Activated CD4-positive, alpha-beta memory T cell treated with anti-CD3 and anti-CD28 coated beads, Interleukin-2, amount 10 ng/mL, durations not matched to agents 7 days and 5 days (primary cell): Measurements from ENCODE around the gene ELAVL2. TPM values are rescaled to one million over a fixed set of nuclear protein-coding genes. Genes with fewer than 3 reads are reported as not detected.
"Not testable (repeated sequence)": the region's sequence is repeated elsewhere in the genome, so short reads cannot be mapped to it uniquely, and the experiment has no call there.

Experiments
- CTCF ChIA-PET: fragments of 350-600 bp; sonication (Branson Sonifier 250); formaldehyde crosslinking; loops from one replicate; lab custom pipeline; 2021; ENCODE audit warnings: antibody characterized with exemption, inconsistent platforms; lab: Charles Lee
- POLR2A ChIA-PET: fragments of 350-600 bp; sonication (Branson Sonifier 250); formaldehyde crosslinking; loops from one replicate; lab custom pipeline; 2021; ENCODE audit warnings: antibody characterized with exemption; lab: Charles Lee
- DNase-seq: peaks from one replicate; pipeline ENCODE4 v3.0.0-alpha.2; 2020
- H3K27ac Mint-ChIP-seq: one replicate; pipeline ENCODE4 v1.8.0; 2021; ENCODE audit warnings: mild to moderate bottlenecking, mixed read lengths
- H3K27me3 Mint-ChIP-seq: one replicate; pipeline ENCODE4 v1.8.0; 2021; ENCODE audit warnings: mixed read lengths
- H3K36me3 Mint-ChIP-seq: one replicate; pipeline ENCODE4 v1.8.0; 2021; ENCODE audit warnings: low read depth, mixed read lengths
- H3K4me1 Mint-ChIP-seq: one replicate; pipeline ENCODE4 v1.8.0; 2021; ENCODE audit warnings: mixed read lengths
- H3K4me3 Mint-ChIP-seq: one replicate; pipeline ENCODE4 v1.8.0; 2021; ENCODE audit warnings: mild to moderate bottlenecking, mixed read lengths
- H3K9me3 Mint-ChIP-seq: one replicate; pipeline ENCODE4 v1.8.0; 2021; ENCODE audit warnings: mixed read lengths
- total RNA-seq, 2 experiments: library from RNA; stranded (reverse); gene quantifications; one replicate each; pipeline ENCODE4 v1.2.3, GENCODE V29; 2021

Gene ELAVL2
- total RNA-seq, 2 experiments from 2014 or later, result not detected

GRCh38 chr9:23743036-23743435 is 83.0 kb downstream of the ELAVL2 start:
- POLR2A ChIA-PET, result no interaction called here
- Mint-ChIP-seq H3K4me1 (no peaks in the 10 kb centered on the region), H3K36me3 (no peaks in the 10 kb centered on the region), H3K4me3 (no peak overlapping the region), H3K27ac (no peak overlapping the region), H3K9me3 (peaks cover 6% of the 10 kb centered on the region), H3K27me3 (no peaks in the 10 kb centered on the region)
- CTCF ChIA-PET, result no interaction called here
- no peak for DNase-seq

GRCh38 chr9:23741351-23741750 is 84.7 kb downstream of the ELAVL2 start:
- Mint-ChIP-seq H3K9me3 (peaks cover 12% of the 10 kb centered on the region), H3K36me3 (no peaks in the 10 kb centered on the region)

GRCh38 chr9:23740531-23740930 is 85.5 kb downstream of the ELAVL2 start:
- Mint-ChIP-seq H3K4me3 (no peak overlapping the region), H3K27me3 (no peaks in the 10 kb centered on the region), H3K4me1 (no peaks in the 10 kb centered on the region), H3K9me3 (peaks cover 8% of the 10 kb centered on the region), H3K36me3 (no peaks in the 10 kb centered on the region), H3K27ac (no peak overlapping the region)
- ChIA-PET POLR2A (no interaction called here), CTCF (no interaction called here)
- no peak for DNase-seq

More at GRCh38 chr9:23741351-23741750, 84.7 kb downstream of the ELAVL2 start:
- Mint-ChIP-seq H3K27ac (no peak overlapping the region), H3K4me1 (no peaks in the 10 kb centered on the region), H3K4me3 (no peak overlapping the region), H3K27me3 (no peaks in the 10 kb centered on the region)
- ChIA-PET CTCF (no interaction called here), POLR2A (no interaction called here)
- DNase-seq, result no peak

GRCh38 chr9:23739753-23740152 is 86.3 kb downstream of the ELAVL2 start:
- Mint-ChIP-seq H3K9me3 (peaks cover 8% of the 10 kb centered on the region), H3K27me3 (no peaks in the 10 kb centered on the region), H3K4me1 (no peaks in the 10 kb centered on the region), H3K4me3 (no peak overlapping the region), H3K27ac (no peak overlapping the region), H3K36me3 (no peaks in the 10 kb centered on the region)
- ChIA-PET POLR2A (no interaction called here), CTCF (no interaction called here)
- no peak for DNase-seq

- ChIA-PET CTCF (no interaction called here), POLR2A (no interaction called here)
- no peak overlapping the region for H3K27ac Mint-ChIP-seq
- no peak for DNase-seq
- peaks cover 10% of the 10 kb centered on the region for H3K9me3 Mint-ChIP-seq
- no peaks in the 10 kb centered on the region for H3K27me3 Mint-ChIP-seq
- H3K4me1 Mint-ChIP-seq, result no peaks in the 10 kb centered on the region
- no peak overlapping the region for H3K4me3 Mint-ChIP-seq
- no peaks in the 10 kb centered on the region for H3K36me3 Mint-ChIP-seq
Observed at GRCh38 chr9:23736293-23736692, 89.7 kb downstream of the ELAVL2 start.

GRCh38 chr9:23733495-23734078 is 92.5 kb downstream of the ELAVL2 start:
- peaks cover 8% of the 10 kb centered on the region for H3K9me3 Mint-ChIP-seq
- H3K4me3 Mint-ChIP-seq, result no peak overlapping the region
- H3K4me1 Mint-ChIP-seq, result no peaks in the 10 kb centered on the region
- H3K27ac Mint-ChIP-seq, result no peak overlapping the region
- ChIA-PET CTCF (no interaction called here), POLR2A (no interaction called here)
- H3K27me3 Mint-ChIP-seq, result no peaks in the 10 kb centered on the region
- no peak for DNase-seq
- no peaks in the 10 kb centered on the region for H3K36me3 Mint-ChIP-seq

GRCh38 chr9:23731353-23731752 is 94.7 kb downstream of the ELAVL2 start:
- Mint-ChIP-seq H3K36me3 (no peaks in the 10 kb centered on the region), H3K4me1 (no peaks in the 10 kb centered on the region), H3K4me3 (no peak overlapping the region), H3K27ac (no peak overlapping the region), H3K27me3 (no peaks in the 10 kb centered on the region), H3K9me3 (peaks cover 5% of the 10 kb centered on the region)
- no peak for DNase-seq
- ChIA-PET CTCF (no interaction called here), POLR2A (no interaction called here)

GRCh38 chr9:23730364-23730763 is 95.7 kb downstream of the ELAVL2 start:
- no peaks in the 10 kb centered on the region for H3K27me3 Mint-ChIP-seq
- ChIA-PET POLR2A (no interaction called here), CTCF (no interaction called here)
- peaks cover 5% of the 10 kb centered on the region for H3K9me3 Mint-ChIP-seq
- no peak overlapping the region for H3K27ac Mint-ChIP-seq
- H3K36me3 Mint-ChIP-seq, result no peaks in the 10 kb centered on the region
- no peak for DNase-seq
- H3K4me1 Mint-ChIP-seq, result no peaks in the 10 kb centered on the region
- no peak overlapping the region for H3K4me3 Mint-ChIP-seq

GRCh38 chr9:23728736-23729135 is 97.3 kb downstream of the ELAVL2 start:
- peaks cover 6% of the 10 kb centered on the region for H3K9me3 Mint-ChIP-seq
- no peak overlapping the region for H3K27ac Mint-ChIP-seq
- ChIA-PET CTCF (no interaction called here), POLR2A (no interaction called here)
- no peaks in the 10 kb centered on the region for H3K27me3 Mint-ChIP-seq
- H3K36me3 Mint-ChIP-seq, result no peaks in the 10 kb centered on the region
- no peak for DNase-seq
- no peaks in the 10 kb centered on the region for H3K4me1 Mint-ChIP-seq
- no peak overlapping the region for H3K4me3 Mint-ChIP-seq

- no peak for DNase-seq
- CTCF ChIA-PET, result no interaction called here
- Mint-ChIP-seq H3K27ac (no peak overlapping the region), H3K9me3 (peaks cover 7% of the 10 kb centered on the region), H3K4me1 (no peaks in the 10 kb centered on the region), H3K4me3 (no peak overlapping the region), H3K36me3 (no peaks in the 10 kb centered on the region), H3K27me3 (no peaks in the 10 kb centered on the region)
- POLR2A ChIA-PET, result no interaction called here
Observed at GRCh38 chr9:23725279-23725946, 100.6 kb downstream of the ELAVL2 start.

- no peak overlapping the region for H3K4me3 Mint-ChIP-seq
- no peaks in the 10 kb centered on the region for H3K4me1 Mint-ChIP-seq
- H3K27me3 Mint-ChIP-seq, result no peaks in the 10 kb centered on the region
- POLR2A ChIA-PET, result no interaction called here
- CTCF ChIA-PET, result no interaction called here
- no peak overlapping the region for H3K27ac Mint-ChIP-seq
- no peaks in the 10 kb centered on the region for H3K36me3 Mint-ChIP-seq
- no peak for DNase-seq
- H3K9me3 Mint-ChIP-seq, result peaks cover 7% of the 10 kb centered on the region
Observed at GRCh38 chr9:23723672-23724071, 102.4 kb downstream of the ELAVL2 start.

- H3K27me3 Mint-ChIP-seq, H3K27ac Mint-ChIP-seq, POLR2A ChIA-PET, H3K9me3 Mint-ChIP-seq, H3K4me1 Mint-ChIP-seq, H3K36me3 Mint-ChIP-seq, CTCF ChIA-PET, H3K4me3 Mint-ChIP-seq, DNase-seq: not testable (repeated sequence)
Observed at GRCh38 chr9:23723048-23723447, 103.0 kb downstream of the ELAVL2 start.

- no peak overlapping the region for H3K4me3 Mint-ChIP-seq
- peaks cover 4% of the 10 kb centered on the region for H3K9me3 Mint-ChIP-seq
- H3K27me3 Mint-ChIP-seq, result no peaks in the 10 kb centered on the region
- DNase-seq, result no peak
- H3K36me3 Mint-ChIP-seq, result no peaks in the 10 kb centered on the region
- ChIA-PET POLR2A (no interaction called here), CTCF (no interaction called here)
- no peak overlapping the region for H3K27ac Mint-ChIP-seq
- no peaks in the 10 kb centered on the region for H3K4me1 Mint-ChIP-seq
Observed at GRCh38 chr9:23721466-23721865, 104.6 kb downstream of the ELAVL2 start.

- DNase-seq, result no peak
- Mint-ChIP-seq H3K36me3 (no peaks in the 10 kb centered on the region), H3K4me1 (no peaks in the 10 kb centered on the region), H3K27me3 (no peaks in the 10 kb centered on the region), H3K4me3 (no peak overlapping the region), H3K9me3 (no peaks in the 10 kb centered on the region), H3K27ac (no peak overlapping the region)
- ChIA-PET POLR2A (interaction anchor here (0.8 kb wide), 1 partner anchor 453 kb away, joined by 3 read pairs; no protein-coding TSS in a partner anchor), CTCF (no interaction called here)
Observed at GRCh38 chr9:23717505-23717904, 108.5 kb downstream of the ELAVL2 start.
